ENCODE data around the gene ARHGAP6. TPM values are rescaled to one million over a fixed set of nuclear protein-coding genes. Genes with fewer than 3 reads are reported as not detected.

The ARHGAP6 gene
- total RNA-seq, 1 experiment from 2014 or later: 0.10 TPM

DNA sequence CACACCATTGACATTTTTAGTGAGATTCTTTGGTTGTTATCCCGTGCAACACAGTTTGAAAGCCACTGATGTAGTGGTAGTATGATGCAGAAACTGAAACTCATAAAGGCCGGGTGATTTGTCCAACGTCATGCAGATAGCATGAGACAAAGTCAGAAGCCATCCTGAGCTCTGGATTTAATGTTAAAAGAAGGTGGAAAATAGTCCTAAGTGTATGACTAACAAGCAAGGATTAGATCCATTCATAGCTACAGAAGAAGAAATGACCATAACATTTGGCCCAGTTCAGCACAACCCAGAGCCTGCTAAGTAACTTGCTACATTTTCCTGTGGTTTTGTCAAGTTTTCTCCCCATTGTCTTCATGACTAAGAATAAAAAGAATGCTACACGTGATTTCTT is 230.2 kb downstream of the ARHGAP6 start:
- ATAC-seq (no peak), DNase-seq (ENCODE audit: low read depth, low spot score) (no peak)
- ChIA-PET CTCF (no interaction called here), POLR2A (no interaction called here), RAD21 (ENCODE audit: low non-redundant PET in 1 of 2, low total read pairs in 2 of 2, uncharacterized antibody in 2 of 2, unreplicated experiment in 2 of 2) (no interaction called here)
- intact Hi-C loops (cut with micrococcal nuclease): no loop called here
- Histone ChIP-seq H3K9ac (ENCODE audit: low read length) (no peak overlapping the region), H3K79me2 (ENCODE audit: insufficient read depth, low read length) (no peaks in the 10 kb centered on the region), H3K27me3 (ENCODE audit: insufficient read depth, low read length) (peaks cover 3% of the 10 kb centered on the region; the same call in 1 of the 2 replicates), H3K9me2 (ENCODE audit: insufficient read depth) (no peaks in the 10 kb centered on the region), H3K4me2 (ENCODE audit: low read length) (no peak overlapping the region), H3K27ac (ENCODE audit: low read depth, low read length) (no peak overlapping the region), H3K4me3 (replicated peaks in 1 of 2; ENCODE audit: low read depth in 1 of 2, low read length in 2 of 2) (no peak overlapping the region), H3K36me3 (ENCODE audit: control insufficient read depth in 1 of 2, insufficient read depth in 2 of 2, low read length in 2 of 2) (no peaks in the 10 kb centered on the region), H3K4me1 (ENCODE audit: control insufficient read depth in 1 of 2, insufficient read depth in 2 of 2, low read length in 2 of 2) (no peaks in the 10 kb centered on the region), H4K20me1 (ENCODE audit: insufficient read depth) (no peaks in the 10 kb centered on the region), H3K9me3 (ENCODE audit: control insufficient read depth in 1 of 2, insufficient read depth in 1 of 2, low read depth in 1 of 2, low read length in 2 of 2) (no peaks in the 10 kb centered on the region), H2AFZ (ENCODE audit: low read depth, low read length, poor library complexity, severe bottlenecking) (no peak overlapping the region)
- no TSS peak for BruUV-seq (replicated peaks)
- TF ChIP-seq POLR2AphosphoS5 (IDR thresholded peaks at IDR 0.05; ENCODE audit: low read depth, low read length) (no peak), SP1 (IDR thresholded peaks at IDR 0.05; ENCODE audit: low read depth) (no peak), SRF (IDR thresholded peaks at IDR 0.05; ENCODE audit: low read depth) (no peak), RAD21 (IDR thresholded peaks at IDR 0.05; ENCODE audit: low read depth) (no peak), SIN3A (IDR thresholded peaks at IDR 0.05; ENCODE audit: low read depth) (no peak), TCF7L2 (IDR thresholded peaks at IDR 0.05; ENCODE audit: borderline replicate concordance, extremely low read depth, insufficient read depth, insufficient read length) (no peak), ZNF274 (IDR thresholded peaks at IDR 0.05; ENCODE audit: low read depth, low read length) (no peak), CEBPB (IDR thresholded peaks at IDR 0.05; ENCODE audit: low read depth) (no peak), FOSL1 (IDR thresholded peaks at IDR 0.05; ENCODE audit: low read depth) (no peak), ELF1 (IDR thresholded peaks at IDR 0.05; ENCODE audit: borderline replicate concordance, low read depth) (no peak), ZFX (IDR thresholded peaks at IDR 0.05) (no peak)
- TF ChIP-seq, protein P1, sequence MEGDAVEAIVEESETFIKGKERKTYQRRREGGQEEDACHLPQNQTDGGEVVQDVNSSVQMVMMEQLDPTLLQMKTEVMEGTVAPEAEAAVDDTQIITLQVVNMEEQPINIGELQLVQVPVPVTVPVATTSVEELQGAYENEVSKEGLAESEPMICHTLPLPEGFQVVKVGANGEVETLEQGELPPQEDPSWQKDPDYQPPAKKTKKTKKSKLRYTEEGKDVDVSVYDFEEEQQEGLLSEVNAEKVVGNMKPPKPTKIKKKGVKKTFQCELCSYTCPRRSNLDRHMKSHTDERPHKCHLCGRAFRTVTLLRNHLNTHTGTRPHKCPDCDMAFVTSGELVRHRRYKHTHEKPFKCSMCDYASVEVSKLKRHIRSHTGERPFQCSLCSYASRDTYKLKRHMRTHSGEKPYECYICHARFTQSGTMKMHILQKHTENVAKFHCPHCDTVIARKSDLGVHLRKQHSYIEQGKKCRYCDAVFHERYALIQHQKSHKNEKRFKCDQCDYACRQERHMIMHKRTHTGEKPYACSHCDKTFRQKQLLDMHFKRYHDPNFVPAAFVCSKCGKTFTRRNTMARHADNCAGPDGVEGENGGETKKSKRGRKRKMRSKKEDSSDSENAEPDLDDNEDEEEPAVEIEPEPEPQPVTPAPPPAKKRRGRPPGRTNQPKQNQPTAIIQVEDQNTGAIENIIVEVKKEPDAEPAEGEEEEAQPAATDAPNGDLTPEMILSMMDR (IDR thresholded peaks at IDR 0.05 in 2 of 3, conservative IDR thresholded peaks at IDR 0.05 in 1 of 3; ENCODE audit: borderline replicate concordance in 1 of 3, insufficient read depth in 1 of 3, low read depth in 2 of 3, low read length in 2 of 3): no peak
- TF ChIP-seq, protein P2, sequence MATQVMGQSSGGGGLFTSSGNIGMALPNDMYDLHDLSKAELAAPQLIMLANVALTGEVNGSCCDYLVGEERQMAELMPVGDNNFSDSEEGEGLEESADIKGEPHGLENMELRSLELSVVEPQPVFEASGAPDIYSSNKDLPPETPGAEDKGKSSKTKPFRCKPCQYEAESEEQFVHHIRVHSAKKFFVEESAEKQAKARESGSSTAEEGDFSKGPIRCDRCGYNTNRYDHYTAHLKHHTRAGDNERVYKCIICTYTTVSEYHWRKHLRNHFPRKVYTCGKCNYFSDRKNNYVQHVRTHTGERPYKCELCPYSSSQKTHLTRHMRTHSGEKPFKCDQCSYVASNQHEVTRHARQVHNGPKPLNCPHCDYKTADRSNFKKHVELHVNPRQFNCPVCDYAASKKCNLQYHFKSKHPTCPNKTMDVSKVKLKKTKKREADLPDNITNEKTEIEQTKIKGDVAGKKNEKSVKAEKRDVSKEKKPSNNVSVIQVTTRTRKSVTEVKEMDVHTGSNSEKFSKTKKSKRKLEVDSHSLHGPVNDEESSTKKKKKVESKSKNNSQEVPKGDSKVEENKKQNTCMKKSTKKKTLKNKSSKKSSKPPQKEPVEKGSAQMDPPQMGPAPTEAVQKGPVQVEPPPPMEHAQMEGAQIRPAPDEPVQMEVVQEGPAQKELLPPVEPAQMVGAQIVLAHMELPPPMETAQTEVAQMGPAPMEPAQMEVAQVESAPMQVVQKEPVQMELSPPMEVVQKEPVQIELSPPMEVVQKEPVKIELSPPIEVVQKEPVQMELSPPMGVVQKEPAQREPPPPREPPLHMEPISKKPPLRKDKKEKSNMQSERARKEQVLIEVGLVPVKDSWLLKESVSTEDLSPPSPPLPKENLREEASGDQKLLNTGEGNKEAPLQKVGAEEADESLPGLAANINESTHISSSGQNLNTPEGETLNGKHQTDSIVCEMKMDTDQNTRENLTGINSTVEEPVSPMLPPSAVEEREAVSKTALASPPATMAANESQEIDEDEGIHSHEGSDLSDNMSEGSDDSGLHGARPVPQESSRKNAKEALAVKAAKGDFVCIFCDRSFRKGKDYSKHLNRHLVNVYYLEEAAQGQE (IDR thresholded peaks at IDR 0.05; ENCODE audit: low read depth): no peak

Data from HCT116 (cell line).